Femur (tissue), 1 donor: ENCODE results near the gene ADAMTS2.
A peak's percentile ranks its signal among the peaks of the same experiment; 100 is the strongest.

Experiments
- DNase-seq: peaks from one replicate; pipeline ENCODE4 v3.0.0-alpha.2; 2017

Gene ADAMTS2

DNA sequence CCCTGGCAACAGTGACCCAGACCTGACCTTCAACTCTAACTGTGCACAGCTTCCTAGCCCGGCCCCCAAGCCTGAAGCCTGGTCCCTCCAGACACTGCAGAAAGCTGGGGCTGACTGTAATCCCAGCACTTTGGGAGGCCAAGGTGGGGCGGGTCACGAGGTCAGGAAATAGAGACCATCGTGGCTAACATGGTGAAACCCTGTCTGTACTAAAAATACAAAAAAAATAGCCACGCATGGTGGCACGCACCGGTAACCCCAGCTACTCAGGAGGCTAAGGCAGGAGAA, 35.9 kb downstream of the ADAMTS2 start:
- DNase-seq: no peak

- no peak for DNase-seq
Observed at GRCh38 chr5:179308563-179309382, 36.5 kb downstream of the ADAMTS2 start.

DNA sequence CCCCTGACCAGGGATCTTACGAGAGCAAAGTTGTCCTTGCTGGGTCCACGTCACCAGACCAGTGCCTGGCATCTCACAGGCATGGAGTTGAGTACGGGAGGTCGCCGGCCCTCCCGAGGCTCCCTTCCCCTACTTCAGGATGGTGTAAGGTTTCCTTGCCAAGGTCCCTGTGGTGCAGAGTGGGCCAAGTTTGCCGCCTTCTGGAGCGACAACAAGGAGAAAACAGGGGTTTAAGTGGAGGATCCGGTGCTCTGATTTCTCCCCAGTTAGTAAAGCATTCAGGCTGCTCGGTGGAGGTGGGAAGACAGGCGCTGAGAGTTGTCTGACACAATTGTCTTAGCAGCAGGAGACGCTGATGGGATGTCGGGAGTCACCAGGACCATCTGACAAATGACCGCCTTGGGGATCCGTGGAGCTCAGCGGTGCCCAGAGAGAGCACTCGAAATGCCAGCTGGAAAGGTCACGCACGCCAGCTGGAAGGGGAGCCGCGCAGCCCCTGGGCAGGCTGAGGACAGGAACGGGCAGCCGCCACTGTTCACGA, 37.3 kb downstream of the ADAMTS2 start:
- DNase-seq: peak; percentile 18

- no peak for DNase-seq
Observed at GRCh38 chr5:179307013-179307800, 38.1 kb downstream of the ADAMTS2 start.

DNA sequence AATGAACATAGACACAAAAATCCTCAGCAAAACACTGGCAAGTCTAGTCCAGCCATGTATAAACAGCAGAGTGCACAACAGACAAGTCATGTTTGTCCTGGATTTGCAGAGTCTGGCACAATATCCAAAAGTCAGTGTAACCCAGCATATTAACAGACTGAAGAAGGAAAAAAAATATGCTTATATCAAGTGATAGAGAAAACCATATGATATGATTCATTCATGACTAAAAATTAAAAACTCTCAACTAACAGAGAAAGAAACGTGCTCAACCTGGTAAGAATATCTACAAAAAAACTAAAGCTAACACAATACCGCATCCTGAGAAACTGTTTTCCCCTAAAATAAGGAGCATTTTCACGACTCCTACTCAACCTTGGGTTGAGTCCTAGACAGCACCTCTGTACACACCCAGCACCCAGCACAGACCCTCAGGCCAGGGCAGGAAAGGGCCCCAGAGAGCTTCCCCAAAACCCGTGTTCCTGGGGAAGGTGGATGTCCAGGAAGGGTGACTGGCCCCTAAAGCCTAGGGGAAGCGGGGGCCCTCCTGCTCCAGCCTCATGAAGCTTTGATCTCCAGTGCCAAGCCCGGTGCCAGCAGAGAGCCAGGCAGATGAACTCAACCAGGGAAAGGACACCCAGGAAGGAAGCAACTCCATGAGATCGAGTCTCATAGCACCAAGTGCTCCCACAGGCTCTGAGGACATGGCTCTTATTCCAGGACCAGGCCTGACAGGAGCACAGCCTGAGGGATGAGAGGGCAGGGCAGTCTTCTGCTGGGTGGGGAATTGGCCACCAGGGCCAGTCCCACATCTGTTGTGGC, 38.9 kb downstream of the ADAMTS2 start:
- DNase-seq: peak; percentile 15

- DNase-seq: no peak
Observed at GRCh38 chr5:179304871-179305270, 40.4 kb downstream of the ADAMTS2 start.

DNA sequence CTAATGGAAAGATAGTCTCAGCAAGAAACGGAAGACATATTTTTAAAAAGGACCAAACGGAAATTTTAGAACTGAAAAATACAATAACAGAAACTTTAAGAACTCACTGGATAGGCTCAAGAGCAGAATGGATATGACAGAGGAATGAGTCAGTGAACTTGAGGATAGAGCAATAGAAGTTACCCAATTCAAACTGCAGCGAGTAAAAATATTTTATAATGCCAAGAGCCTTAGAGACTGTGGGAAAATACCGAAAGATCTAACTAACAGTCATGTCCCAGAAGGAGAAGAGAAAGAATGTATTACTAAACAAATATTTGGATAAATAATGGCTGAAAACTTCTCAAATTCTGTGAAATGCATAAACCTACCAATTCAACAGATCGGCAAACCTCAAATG, 40.8 kb downstream of the ADAMTS2 start:
- DNase-seq: no peak

DNA sequence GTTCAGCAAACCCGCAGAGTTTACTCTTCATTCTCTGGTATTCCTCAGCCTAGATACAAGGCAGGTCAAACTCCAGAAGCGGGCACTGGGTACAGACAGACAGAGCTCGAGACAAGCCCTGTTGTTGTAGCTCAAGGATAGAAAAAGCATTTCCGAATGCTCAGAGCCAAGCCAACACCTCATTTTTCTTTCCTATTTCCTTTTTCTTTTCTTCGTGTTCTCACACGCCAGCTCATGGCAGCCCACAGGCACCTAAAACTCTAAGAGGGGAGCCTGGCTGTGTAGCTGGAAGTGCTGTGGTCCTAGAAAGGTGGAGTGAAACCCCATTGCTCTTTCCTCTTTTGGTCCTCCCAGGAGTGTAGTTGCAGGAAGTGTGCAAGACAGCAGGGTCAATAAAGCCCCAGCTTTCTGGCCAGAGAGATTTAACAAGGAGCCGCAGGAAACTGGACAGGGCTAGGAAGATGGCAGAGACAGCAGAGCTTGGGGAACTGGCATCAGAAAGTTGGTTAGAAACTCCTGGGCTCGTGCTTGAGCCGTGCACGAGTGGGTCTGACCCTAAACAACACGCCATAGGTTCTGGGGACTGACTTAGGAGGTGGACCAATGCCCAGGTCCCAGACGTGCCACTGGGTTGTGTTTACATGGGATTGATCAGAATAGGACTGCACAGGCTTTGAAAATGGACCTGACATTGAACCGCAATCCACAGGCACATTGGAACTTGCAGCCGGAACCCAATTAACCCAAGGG, 41.6 kb downstream of the ADAMTS2 start:
- no peak for DNase-seq

DNA sequence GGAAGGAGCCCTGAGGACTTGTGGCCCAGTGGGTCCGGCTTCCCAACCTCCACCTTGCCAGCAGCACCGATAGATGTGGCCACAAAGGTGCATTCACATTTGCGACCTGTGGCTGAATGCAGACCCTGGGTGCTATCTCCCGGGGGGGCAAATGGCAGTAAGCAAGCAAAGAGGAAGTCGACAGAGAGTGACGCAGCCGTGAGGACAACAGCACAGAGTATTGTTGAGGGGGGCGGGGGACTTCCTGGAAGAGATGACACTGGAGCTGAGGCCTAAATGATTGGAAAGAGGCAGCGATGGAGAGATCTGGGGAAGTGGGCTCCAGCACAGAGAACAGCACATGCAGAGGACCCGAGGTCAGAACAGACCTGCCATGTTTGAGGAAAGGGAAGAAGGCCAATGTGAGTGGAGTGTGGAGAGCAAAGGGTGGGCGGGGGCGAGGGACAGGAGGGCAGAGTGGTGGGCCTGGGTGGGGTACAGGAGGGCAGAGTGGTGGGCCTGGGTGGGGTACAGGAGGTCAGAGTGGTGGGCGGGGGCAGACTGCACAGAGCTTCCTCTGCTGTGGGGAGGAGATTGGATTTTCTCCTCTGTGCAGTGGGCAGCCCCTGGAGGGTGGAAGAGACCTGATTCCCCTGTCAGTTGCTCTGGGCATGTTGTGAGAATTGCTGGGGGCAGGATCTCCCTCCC, 42.6 kb downstream of the ADAMTS2 start:
- DNase-seq: peak; percentile 28

DNA sequence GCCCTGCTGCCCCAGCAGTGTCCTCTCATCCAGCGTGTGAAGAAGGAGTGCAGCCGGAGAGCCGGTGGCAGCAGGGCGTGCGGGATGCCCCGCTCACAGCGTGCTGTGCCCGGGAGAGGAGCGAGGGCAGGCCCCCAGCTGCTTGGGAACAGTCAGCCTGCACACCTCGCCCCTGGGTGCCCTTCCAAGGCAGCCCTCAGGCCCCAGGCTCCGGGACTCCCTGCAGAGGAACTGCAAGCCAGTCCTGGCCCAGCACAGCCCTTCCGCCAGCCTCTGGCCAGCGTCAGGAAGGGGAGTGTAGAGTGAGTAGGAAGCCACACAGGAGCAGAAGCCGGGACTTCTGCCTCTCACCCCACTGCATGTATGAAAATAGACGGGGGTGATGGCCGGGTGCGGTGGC, 43.5 kb downstream of the ADAMTS2 start:
- peak; percentile 29 for DNase-seq

DNA sequence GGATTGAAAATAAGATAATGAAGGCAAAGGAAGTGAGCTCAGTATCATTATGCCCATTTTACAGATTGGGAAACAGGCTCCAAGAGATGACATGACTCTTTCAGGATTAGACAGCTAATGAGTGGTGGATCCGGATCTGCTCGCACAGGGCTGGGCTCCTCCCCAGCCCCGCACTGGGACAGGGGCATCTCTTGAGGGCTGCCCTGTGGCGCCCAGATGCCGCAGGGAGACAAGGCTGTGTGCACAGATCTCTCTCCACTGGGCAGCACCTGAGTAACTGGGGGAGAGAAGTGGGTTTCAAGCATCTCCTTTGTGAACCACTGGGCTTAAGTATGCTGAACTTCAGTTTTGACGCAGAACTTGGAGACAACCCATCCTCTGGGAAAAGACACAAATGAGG, 43.9 kb downstream of the ADAMTS2 start:
- DNase-seq: no peak

DNA sequence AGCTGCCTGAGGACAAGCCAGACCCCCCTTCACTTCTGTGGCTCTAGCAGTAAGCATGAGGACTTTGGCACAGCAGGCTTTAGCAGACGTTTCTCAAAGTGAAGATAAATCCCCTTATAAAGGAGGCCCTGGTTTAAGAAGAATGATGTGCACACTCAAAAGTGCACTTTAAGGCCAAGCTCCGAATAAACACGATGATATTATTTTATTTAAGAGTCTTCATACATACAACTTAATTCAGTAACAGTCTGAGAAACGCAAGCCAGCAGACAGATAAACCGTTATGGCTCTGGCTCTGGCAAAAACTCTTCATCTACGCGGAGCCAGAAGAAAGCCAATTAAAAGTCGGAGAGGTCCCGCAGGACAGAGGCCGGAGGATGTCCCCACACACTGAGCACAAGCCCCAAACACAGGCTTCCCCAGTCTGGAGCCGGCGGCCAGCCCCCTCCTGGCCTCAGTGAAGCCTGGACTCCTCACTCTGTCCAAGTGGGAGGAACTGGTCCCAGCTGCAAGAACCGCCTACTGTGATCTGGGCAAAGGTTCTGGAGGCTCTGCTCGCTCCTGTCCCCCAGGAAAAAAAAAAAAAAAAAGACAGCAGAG, 44.6 kb downstream of the ADAMTS2 start:
- peak; percentile 73 for DNase-seq

DNA sequence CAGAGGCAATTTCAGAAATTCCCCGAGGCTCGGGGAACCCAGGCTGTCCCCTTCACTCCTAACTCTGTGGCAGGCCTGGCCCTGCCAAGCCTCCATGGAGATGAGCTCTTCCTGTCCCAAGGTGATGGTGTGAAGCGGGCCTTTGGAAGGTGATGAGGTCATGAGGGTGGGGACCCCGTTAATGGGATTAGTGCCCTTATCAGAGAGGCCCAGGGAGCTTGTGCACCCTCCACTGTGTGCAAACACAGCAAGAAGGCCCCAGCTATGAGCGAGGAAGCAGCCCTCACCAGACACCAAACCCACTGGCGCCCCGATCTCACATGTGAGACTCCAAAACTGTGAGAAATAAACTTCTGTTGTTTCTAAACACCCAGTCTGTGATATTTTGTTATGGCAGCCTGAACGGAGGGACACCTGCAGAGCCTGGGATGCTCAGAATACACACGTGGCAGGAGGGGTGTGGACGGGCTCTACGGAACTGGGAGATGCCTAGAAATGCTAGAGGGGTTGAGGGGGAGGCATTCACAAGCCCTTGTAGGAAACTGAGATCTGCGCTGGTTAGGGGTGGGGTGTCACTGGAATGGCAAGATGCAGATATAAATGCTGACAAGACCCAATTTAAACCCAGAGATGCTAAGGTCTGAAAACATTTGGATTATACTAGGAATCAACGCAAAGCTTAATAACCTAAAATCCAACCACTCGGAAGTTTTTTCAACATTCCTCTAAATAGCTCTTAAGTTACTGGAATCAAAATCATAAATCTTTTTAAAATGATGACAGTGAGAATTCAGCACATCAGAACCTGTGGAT, 46.9 kb downstream of the ADAMTS2 start:
- peak; percentile 11 for DNase-seq

GRCh38 chr5:179297486-179298180, 47.6 kb downstream of the ADAMTS2 start:
- peak; percentile 21 for DNase-seq

GRCh38 chr5:179297026-179297425, 48.2 kb downstream of the ADAMTS2 start:
- no peak for DNase-seq

DNA sequence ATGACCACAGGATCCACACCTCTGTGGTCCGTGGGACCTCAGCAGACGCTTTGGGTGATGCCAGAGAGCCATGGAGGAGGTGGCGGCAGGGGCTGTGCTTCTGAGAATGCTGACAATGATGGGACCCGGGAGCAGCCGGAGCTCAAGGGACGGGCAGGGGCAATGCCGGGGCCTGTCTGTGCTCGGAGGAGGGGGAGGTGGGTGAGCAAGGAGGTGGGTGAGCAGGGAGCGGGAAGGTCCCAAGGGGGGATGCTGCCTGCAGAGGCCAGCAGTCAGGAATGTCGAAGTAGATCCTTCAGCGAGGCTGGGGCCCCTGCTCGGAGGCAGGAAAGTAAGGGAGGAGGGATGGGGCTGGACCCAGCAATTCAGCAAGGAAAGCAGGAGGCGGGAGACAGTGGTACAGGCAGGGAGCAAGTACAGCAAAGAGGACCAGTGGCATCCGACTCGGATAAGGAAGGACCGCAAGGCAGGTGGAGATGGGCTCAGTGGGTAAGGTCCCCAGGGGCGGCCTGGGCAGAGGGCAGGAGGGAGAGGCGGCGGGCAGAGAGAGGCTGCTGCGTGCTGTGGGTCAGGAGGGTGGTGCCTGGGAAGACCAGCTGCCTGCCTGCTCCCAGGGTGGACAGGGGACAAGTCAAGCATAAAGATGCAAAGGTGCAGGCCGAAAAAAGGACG, 49.0 kb downstream of the ADAMTS2 start:
- peak; percentile 11 for DNase-seq

DNA sequence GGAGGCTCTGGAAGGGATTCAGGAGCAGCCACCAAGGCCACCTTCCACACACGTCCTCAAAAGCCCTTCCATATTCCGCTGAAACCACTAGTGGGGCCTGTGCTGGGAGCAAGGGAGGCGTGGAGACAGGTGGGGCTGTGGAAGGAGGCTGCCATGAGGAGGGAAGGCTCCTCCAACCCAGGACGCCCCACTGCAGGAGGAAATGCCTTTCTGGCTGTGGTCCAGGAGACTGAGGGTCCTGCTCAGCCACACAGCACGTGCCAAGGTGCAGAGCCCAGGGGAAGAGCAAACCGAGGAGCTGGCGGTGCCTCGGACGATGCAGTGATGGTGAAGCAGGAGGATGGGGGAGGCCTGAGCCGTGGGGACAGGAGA, 49.5 kb downstream of the ADAMTS2 start:
- peak; percentile 18 for DNase-seq

- DNase-seq: peak; percentile 65
Observed at GRCh38 chr5:179294891-179295777, 50.1 kb downstream of the ADAMTS2 start.
